ENCODE data around the gene HOXB1.

HOXB1 gene

GRCh38 chr17:48543854-48544348 is 13.1 kb upstream of the HOXB1 start:
- peak overlapping the region; percentile 96 for H3K4me3 ChIP-seq (ENCODE audit: low read depth, low read length)
- TF ChIP-seq, protein P1, sequence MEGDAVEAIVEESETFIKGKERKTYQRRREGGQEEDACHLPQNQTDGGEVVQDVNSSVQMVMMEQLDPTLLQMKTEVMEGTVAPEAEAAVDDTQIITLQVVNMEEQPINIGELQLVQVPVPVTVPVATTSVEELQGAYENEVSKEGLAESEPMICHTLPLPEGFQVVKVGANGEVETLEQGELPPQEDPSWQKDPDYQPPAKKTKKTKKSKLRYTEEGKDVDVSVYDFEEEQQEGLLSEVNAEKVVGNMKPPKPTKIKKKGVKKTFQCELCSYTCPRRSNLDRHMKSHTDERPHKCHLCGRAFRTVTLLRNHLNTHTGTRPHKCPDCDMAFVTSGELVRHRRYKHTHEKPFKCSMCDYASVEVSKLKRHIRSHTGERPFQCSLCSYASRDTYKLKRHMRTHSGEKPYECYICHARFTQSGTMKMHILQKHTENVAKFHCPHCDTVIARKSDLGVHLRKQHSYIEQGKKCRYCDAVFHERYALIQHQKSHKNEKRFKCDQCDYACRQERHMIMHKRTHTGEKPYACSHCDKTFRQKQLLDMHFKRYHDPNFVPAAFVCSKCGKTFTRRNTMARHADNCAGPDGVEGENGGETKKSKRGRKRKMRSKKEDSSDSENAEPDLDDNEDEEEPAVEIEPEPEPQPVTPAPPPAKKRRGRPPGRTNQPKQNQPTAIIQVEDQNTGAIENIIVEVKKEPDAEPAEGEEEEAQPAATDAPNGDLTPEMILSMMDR (IDR thresholded peaks at IDR 0.05; ENCODE audit: low read depth, low read length): no peak

DNA sequence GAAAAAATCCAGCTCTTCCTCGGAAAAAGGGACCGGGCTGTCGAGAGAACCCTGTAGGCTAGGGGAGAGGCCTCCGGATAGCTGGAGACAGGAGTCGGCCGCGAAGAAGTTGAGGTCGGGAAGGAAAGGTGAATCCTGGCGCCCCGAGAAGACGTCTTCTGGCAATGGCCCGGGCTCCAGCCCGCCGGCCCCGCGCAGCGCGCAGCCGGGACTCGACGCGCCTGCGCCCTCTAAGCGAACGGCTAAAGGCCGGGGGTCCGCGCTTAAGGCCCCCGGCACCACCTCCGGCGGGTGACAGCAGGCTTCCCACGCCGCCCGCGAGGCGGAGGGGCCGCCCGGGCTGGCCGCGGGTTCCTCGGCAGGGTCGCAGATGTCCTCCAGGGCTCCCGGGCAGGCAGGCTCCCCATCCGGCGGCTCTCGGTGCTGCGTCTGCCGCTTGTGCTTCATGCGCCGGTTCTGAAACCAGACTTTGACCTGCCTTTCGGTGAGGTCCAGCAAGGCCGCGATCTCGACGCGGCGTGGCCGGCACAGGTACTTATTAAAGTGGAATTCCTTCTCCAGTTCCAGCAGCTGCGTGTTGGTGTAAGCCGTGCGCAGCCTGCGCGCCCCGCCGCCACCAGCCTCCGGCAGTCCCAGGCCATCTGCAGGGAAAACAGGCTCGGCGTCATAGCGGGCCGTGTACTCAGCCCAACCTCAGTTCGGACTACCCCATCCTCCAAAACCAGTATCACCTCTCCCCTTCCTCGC is 12.5 kb upstream of the HOXB1 start:
- peak overlapping the region; percentile 96 for H3K4me3 ChIP-seq (ENCODE audit: low read depth, low read length)
- TF ChIP-seq, protein P1 (IDR thresholded peaks at IDR 0.05; ENCODE audit: low read depth, low read length): no peak; the same call in 1 of the 2 replicates

- TF ChIP-seq, protein P1 (IDR thresholded peaks at IDR 0.05; ENCODE audit: low read depth, low read length): no peak
- H3K4me3 ChIP-seq (ENCODE audit: low read depth, low read length): peak overlapping the region; percentile 96
These were observed 11.9 kb upstream of the HOXB1 start for GRCh38 chr17:48542698-48543106.

- TF ChIP-seq, protein P1 (IDR thresholded peaks at IDR 0.05; ENCODE audit: low read depth, low read length): no peak
These were observed 11.4 kb upstream of the HOXB1 start for GRCh38 chr17:48542114-48542656.

GRCh38 chr17:48541577-48542113 is 10.8 kb upstream of the HOXB1 start:
- peak overlapping the region; percentile 96 for H3K4me3 ChIP-seq (ENCODE audit: low read depth, low read length)
- TF ChIP-seq, protein P1 (IDR thresholded peaks at IDR 0.05; ENCODE audit: low read depth, low read length): no peak

More at GRCh38 chr17:48542114-48542656, 11.4 kb upstream of the HOXB1 start:
- H3K4me3 ChIP-seq (ENCODE audit: low read depth, low read length): peak overlapping the region; percentile 96

DNA sequence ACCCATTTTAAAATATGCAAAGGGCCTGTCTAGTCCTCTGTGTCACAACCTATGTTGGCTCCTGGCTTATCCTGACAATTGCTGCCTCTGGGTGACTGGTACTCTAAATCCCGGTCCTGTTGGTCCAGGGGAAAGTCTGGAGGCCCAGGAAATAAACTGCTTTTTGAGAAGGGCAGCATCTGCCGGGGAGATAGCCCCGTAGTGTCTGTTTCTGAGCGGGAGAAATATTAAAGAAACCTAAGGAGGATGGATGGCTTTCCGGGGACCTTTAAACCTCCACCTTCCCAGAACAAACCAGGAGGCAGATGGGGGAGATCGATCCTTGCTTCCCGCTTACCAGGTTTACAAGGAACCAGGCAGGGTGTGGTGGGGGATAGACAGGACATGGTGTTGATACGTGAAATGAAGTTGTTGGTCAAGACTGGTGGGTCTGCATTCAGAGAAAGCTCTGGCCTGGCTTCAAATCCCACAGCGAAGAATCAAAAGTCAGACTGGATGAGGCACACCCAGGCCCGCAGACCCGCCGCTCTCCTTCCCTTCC is 10.3 kb upstream of the HOXB1 start:
- H3K4me3 ChIP-seq (ENCODE audit: low read depth, low read length): peak overlapping the region; percentile 96
- TF ChIP-seq, protein P1 (IDR thresholded peaks at IDR 0.05; ENCODE audit: low read depth, low read length): no peak

All from WI38 (cell line).